Neural cell (in vitro differentiated cells): Measurements from ENCODE around the gene SYT13.

Experiments
- EZH2 ChIP-seq: fragments of 200-600, 300-800 bp; shearing (Covaris generic), sonication (generic); IDR thresholded peaks from 2 replicates; pipeline ENCODE4 v1.6.1; 2014; ENCODE audit warnings: antibody characterized with exemption, low read length, borderline replicate concordance, mild to moderate bottlenecking; ENCODE audit not compliant: insufficient read depth, poor library complexity, severe bottlenecking
- MXI1 ChIP-seq: fragments of 450-650 bp; conservative IDR thresholded peaks from 2 replicates; pipeline ENCODE4 v1.6.1; 2014; ENCODE audit warnings: antibody characterized with exemption, mild to moderate bottlenecking; ENCODE audit not compliant: poor library complexity, severe bottlenecking
- RAD21 ChIP-seq: fragments of 450-650 bp; conservative IDR thresholded peaks from 2 replicates; pipeline ENCODE4 v1.6.1; 2014; ENCODE audit warnings: antibody characterized with exemption, mild to moderate bottlenecking, moderate library complexity

- no peak for TF ChIP-seq RAD21
- no peak for TF ChIP-seq EZH2
- TF ChIP-seq MXI1: no peak
Observed at GRCh38 chr11:45219411-45219810, 66.7 kb downstream of the SYT13 start.
